K562 (cell line): ENCODE measurements around the gene SLC4A3. TPM values are rescaled to one million over a fixed set of nuclear protein-coding genes. Genes with fewer than 3 reads are reported as not detected.

Experiments used
- ATAC-seq: fragments of 200-7000 bp; cut with Tn5 transposase; 3 replicates; pipeline ENCODE4 v1.9.1; 2020; ENCODE audit warnings: moderate library complexity
- BruUV-seq: library from RNA; stranded (reverse); fragments of 400-500 nt; replicated peaks from 2 replicates; lab custom pipeline; 2021; lab: Mats Ljungman, UMichigan
- CTCF ChIA-PET: fragments of 300-600 bp; formaldehyde crosslinking; extraction: SDS; loops from one replicate; lab custom pipeline; 2021; ENCODE audit warnings: low intra/inter-chr PET ratio; lab: Yijun Ruan, JAX
- POLR2A ChIA-PET: fragments of 300-600, 350-650 bp; sonication (Branson Sonifier 250); formaldehyde crosslinking; extraction: SDS; loops from one replicate; lab custom pipeline; 2021; ENCODE audit warnings: antibody characterized with exemption, inconsistent platforms; lab: Yijun Ruan, JAX
- DNase-seq, 4 experiments: peaks; one replicate each; pipeline versions ENCODE4 v3.0.0 to v3.0.0-alpha.2; 2011 to 2018; ENCODE audit warnings: low spot score in 3 of 4, mixed read lengths in 3 of 4; ENCODE audit errors: extremely low read depth in 1 of 4
- FAIRE-seq: peaks from 2 replicates; lab custom pipeline; 2011; peaks lifted over from hg19 to GRCh38; lab: Jason Lieb, UNC
- H2AFZ ChIP-seq: 2 replicates; pipeline ENCODE4 v1.6.0; 2011; ENCODE audit warnings: low read depth, low read length, control low read depth, inconsistent platforms
- H3K27ac ChIP-seq: fragments of 200-600 bp; 3 replicates; pipeline ENCODE4 v1.8.0; 2011; ENCODE audit warnings: low read depth, mild to moderate bottlenecking, control low read depth, inconsistent platforms, low read length, moderate library complexity, mixed read lengths; ENCODE audit errors: extremely low read depth
- H3K27me3 ChIP-seq, 2 experiments: fragments of 300-600 bp in 1 of 2; 2 replicates in 1 of 2; 3 replicates in 1 of 2; pipeline versions ENCODE4 v1.6.0 to v1.8.0; 2011; ENCODE audit warnings: inconsistent platforms in 2 of 2, low read length in 2 of 2, mild to moderate bottlenecking in 1 of 2, mixed read lengths in 1 of 2, moderate library complexity in 1 of 2; ENCODE audit not compliant: control insufficient read depth in 2 of 2, insufficient read depth in 2 of 2
- H3K36me3 ChIP-seq: fragments of 300-600 bp; 3 replicates; pipeline ENCODE4 v1.8.0; 2011; ENCODE audit warnings: mild to moderate bottlenecking, low read length, inconsistent platforms; ENCODE audit not compliant: control insufficient read depth, insufficient read depth
- H3K4me1 ChIP-seq, 2 experiments: fragments of 200-600 bp in 1 of 2; replicated peaks in 1 of 2; 2 replicates in 1 of 2; 3 replicates in 1 of 2; pipeline versions ENCODE4 v1.5.1 to v1.8.0; 2011; ENCODE audit warnings: inconsistent platforms in 2 of 2, low read length in 2 of 2, mild to moderate bottlenecking in 1 of 2, mixed read lengths in 1 of 2, moderate library complexity in 1 of 2; ENCODE audit not compliant: control insufficient read depth in 2 of 2, insufficient read depth in 2 of 2
- H3K4me2 ChIP-seq: 2 replicates; pipeline ENCODE4 v1.6.1; 2011; ENCODE audit warnings: low read length, control low read depth, inconsistent platforms, mixed read lengths; ENCODE audit not compliant: insufficient read depth
- H3K4me3 ChIP-seq: fragments of 200-600 bp; sonication (generic), shearing (Covaris generic); 2 replicates; pipeline ENCODE4 v1.5.1; 2016; ENCODE audit warnings: control low read depth, inconsistent platforms
- H3K79me2 ChIP-seq: fragments of 200-600 bp; 3 replicates; pipeline ENCODE4 v1.8.0; 2011; ENCODE audit warnings: low read length, inconsistent platforms; ENCODE audit not compliant: control insufficient read depth, insufficient read depth
- H3K9ac ChIP-seq, 2 experiments: 2 replicates each; pipeline versions ENCODE4 v1.6.0 to v1.6.1; 2011; ENCODE audit warnings: low read depth in 2 of 2, low read length in 2 of 2, control low read depth in 1 of 2, inconsistent platforms in 1 of 2, mild to moderate bottlenecking in 1 of 2, mixed read lengths in 1 of 2; ENCODE audit not compliant: insufficient read depth in 1 of 2
- H3K9me1 ChIP-seq: one replicate; pipeline ENCODE4 v1.6.0; 2011; ENCODE audit warnings: inconsistent platforms, mild to moderate bottlenecking, low read length, moderate library complexity; ENCODE audit not compliant: control insufficient read depth, insufficient read depth
- H3K9me3 ChIP-seq: replicated peaks from 2 replicates; pipeline ENCODE4 v1.5.1; 2011; ENCODE audit warnings: low read depth, low read length, inconsistent platforms; ENCODE audit not compliant: control insufficient read depth, insufficient read depth
- H4K20me1 ChIP-seq: replicated peaks from 2 replicates; pipeline ENCODE4 v1.6.1; 2011; ENCODE audit warnings: low read length, inconsistent platforms, mixed read lengths; ENCODE audit not compliant: control insufficient read depth, insufficient read depth
- ELK1 ChIP-seq: sonication (generic); formaldehyde crosslinking; IDR thresholded peaks from 2 replicates; pipeline ENCODE4 v1.8.1; 2022; ENCODE audit warnings: missing genetic modification reagents
- FOSL1 ChIP-seq: fragments of 200-800 bp; sonication (Bioruptor generic); conservative IDR thresholded peaks from 2 replicates; pipeline ENCODE4 v1.6.1; 2016; ENCODE audit warnings: missing genetic modification characterization, missing compliant biosample characterization
- GTF2E2 ChIP-seq: fragments of 200-800 bp; sonication (Bioruptor generic); IDR thresholded peaks from 2 replicates; pipeline ENCODE4 v1.6.1; 2016; ENCODE audit warnings: missing genetic modification characterization, missing compliant biosample characterization
- HLTF ChIP-seq: fragments of 450-650 bp; IDR thresholded peaks from 2 replicates; pipeline ENCODE4 v1.6.1; 2016
- PRMT5 ChIP-seq: sonication (generic); formaldehyde crosslinking; IDR thresholded peaks from 2 replicates; pipeline ENCODE4 v1.5.0; 2020; ENCODE audit warnings: missing genetic modification reagents
- PTTG1 ChIP-seq: fragments of 450-650 bp; IDR thresholded peaks from 2 replicates; pipeline ENCODE4 v1.6.1; 2016; ENCODE audit warnings: low read depth, mild to moderate bottlenecking, missing genetic modification characterization, missing compliant biosample characterization
- SMAD1 ChIP-seq: fragments of 150-350 bp; IDR thresholded peaks from 2 replicates; pipeline ENCODE4 v1.6.1; 2014; ENCODE audit warnings: low read length, low read depth; ENCODE audit not compliant: partially characterized antibody
- ZNF551 ChIP-seq: fragments of 250-450 bp; sonication (Bioruptor Pico); IDR thresholded peaks from 2 replicates; pipeline ENCODE4 v1.5.0; 2021; ENCODE audit warnings: mild to moderate bottlenecking, moderate library complexity
- ZNF57 ChIP-seq: fragments of 450-650 bp; formaldehyde crosslinking; IDR thresholded peaks from 2 replicates; pipeline ENCODE4 v1.4.0; 2020; ENCODE audit warnings: mild to moderate bottlenecking, moderate library complexity
- ZNF639 ChIP-seq, 2 experiments: fragments of 200-800 bp in 1 of 2; sonication (Bioruptor generic) in 1 of 2; sonication (generic) in 1 of 2; formaldehyde crosslinking in 1 of 2; IDR thresholded peaks in 1 of 2; conservative IDR thresholded peaks in 1 of 2; 2 replicates each; pipeline versions ENCODE4 v1.5.0 to v1.6.1; 2016 to 2020; ENCODE audit warnings: missing compliant biosample characterization in 1 of 2, missing genetic modification characterization in 1 of 2, missing genetic modification reagents in 1 of 2
- WGBS: fragments of 100-300 bp; shearing (Covaris generic); methylation state at CpG from one replicate; pipeline ENCODE4 v1.1.6; 2016; ENCODE audit warnings: low coverage, mixed read lengths; ENCODE audit not compliant: insufficient coverage; ENCODE audit errors: missing lambda C conversion rate; 5-methylcytosine and 5-hydroxymethylcytosine counted together
- in situ Hi-C: fragments of 300-500 bp; cut with MboI; formaldehyde crosslinking; loops from 4 replicates; pipeline ENCODE4 v1.15.0; 2018; ENCODE audit warnings: inconsistent platforms, mixed read lengths
- intact Hi-C: fragments of 100-400 bp; cut with micrococcal nuclease; formaldehyde crosslinking; loops from 2 replicates; pipeline ENCODE4 v1.14.2; 2022
- polyA plus RNA-seq, 8 experiments: library from polyadenylated mRNA; depleted of rRNA in 4 of 8; stranded (reverse) in 5 of 8; unstranded in 3 of 8; fragments of >200 nt; fragmentation: Nextera tagmentation in 2 of 8; fragmentation: Illumina TruSeq in 1 of 8; extraction: Ambion mirVana in 2 of 8; extraction: Trizol in 1 of 8; gene quantifications; 2 replicates each; pipeline versions ENCODE4 v1.2.1 to v1.2.3, GENCODE V29; 2011 to 2014; ENCODE audit warnings: inconsistent platforms in 1 of 8, missing spikeins in 1 of 8
- total RNA-seq, 7 experiments: library from RNA; depleted of rRNA in 6 of 7; stranded (reverse); fragments of >200 nt in 6 of 7; fragmentation: Illumina TruSeq in 2 of 7; extraction: Trizol in 2 of 7; gene quantifications; 2 replicates each; pipeline versions ENCODE4 v1.2.1 to v1.2.3, GENCODE V29; 2011 to 2021; ENCODE audit warnings: low replicate concordance in 1 of 7
- TF ChIP-seq, protein P1 (sequence below): sonication (generic); formaldehyde crosslinking; IDR thresholded peaks from 2 replicates; pipeline ENCODE4 v1.8.1; 2023; ENCODE audit warnings: mild to moderate bottlenecking, missing genetic modification reagents, moderate library complexity

SLC4A3 gene
- total and polyA plus RNA-seq, 9 of the 15 experiments (the other 6 are each of a cell fraction or from before 2014, with no cell fraction given) = 0.04 to 0.31 (median 0.16) TPM; not detected in 5

- Histone ChIP-seq H2AFZ (no peak overlapping the region), H3K9me1 (no peaks in the 10 kb centered on the region), H3K4me2 (no peak overlapping the region), H3K79me2 (no peaks in the 10 kb centered on the region), H3K27ac (no peak overlapping the region), H3K27me3 (no peaks in the 10 kb centered on the region), H4K20me1 (no peaks in the 10 kb centered on the region; the same call in 1 of the 2 replicates), H3K4me3 (no peak overlapping the region), H3K36me3 (no peaks in the 10 kb centered on the region), H3K9me3 (no peaks in the 10 kb centered on the region), H3K9ac (no peak overlapping the region), H3K4me1 (peaks cover 0 to 11% of the 10 kb centered on the region in 2 experiments; a peak in 2 of 5 replicates)
- TF ChIP-seq FOSL1 (tag) = no peak
- no peak for TF ChIP-seq PRMT5 (CRISPR knock-in tag)
- no peak for TF ChIP-seq HLTF
- TF ChIP-seq PTTG1 (tag) = no peak
- no peak for TF ChIP-seq ZNF551 (CRISPR knock-in tag)
- TF ChIP-seq ELK1 (CRISPR knock-in tag) = no peak
- TF ChIP-seq SMAD1 = no peak
- TF ChIP-seq ZNF57 (CRISPR knock-in tag) = no peak
- TF ChIP-seq ZNF639 (CRISPR knock-in tag; conservative IDR thresholded peaks at IDR 0.05 in 1 of 2, IDR thresholded peaks at IDR 0.05 in 1 of 2) = no peak
- no peak for TF ChIP-seq GTF2E2 (tag)
- TF ChIP-seq, protein P1, sequence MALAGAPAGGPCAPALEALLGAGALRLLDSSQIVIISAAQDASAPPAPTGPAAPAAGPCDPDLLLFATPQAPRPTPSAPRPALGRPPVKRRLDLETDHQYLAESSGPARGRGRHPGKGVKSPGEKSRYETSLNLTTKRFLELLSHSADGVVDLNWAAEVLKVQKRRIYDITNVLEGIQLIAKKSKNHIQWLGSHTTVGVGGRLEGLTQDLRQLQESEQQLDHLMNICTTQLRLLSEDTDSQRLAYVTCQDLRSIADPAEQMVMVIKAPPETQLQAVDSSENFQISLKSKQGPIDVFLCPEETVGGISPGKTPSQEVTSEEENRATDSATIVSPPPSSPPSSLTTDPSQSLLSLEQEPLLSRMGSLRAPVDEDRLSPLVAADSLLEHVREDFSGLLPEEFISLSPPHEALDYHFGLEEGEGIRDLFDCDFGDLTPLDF = no peak
- ChIA-PET CTCF (no interaction called here), POLR2A (no interaction called here)
- no TSS peak for BruUV-seq
- FAIRE-seq (no peak), DNase-seq (no peak), ATAC-seq (no peak)
- WGBS = 75% methylated on average over 5 of the region's 11 CpGs
- intact Hi-C loops = no loop called here
- in situ Hi-C loops = no loop called here
Observed at GRCh38 chr2:219614076-219614860, 13.2 kb upstream of the SLC4A3 start.
